Testis (tissue), 2 donors: ENCODE results near the gene DAB1.

Experiments used
- POLR2A ChIP-seq: fragments of 450-650 bp; IDR thresholded peaks from one replicate; pipeline ENCODE4 v1.6.1; 2017; ENCODE audit warnings: antibody characterized with exemption, mild to moderate bottlenecking, moderate library complexity
- TF ChIP-seq, protein P1 (sequence below), 3 experiments: fragments of 450-650 bp in 2 of 3; fragments of 200-600 bp in 1 of 3; sonication (generic) in 1 of 3; IDR thresholded peaks; one replicate each; pipeline ENCODE4 v1.5.1; 2016 to 2019; ENCODE audit warnings: antibody characterized with exemption in 3 of 3, mild to moderate bottlenecking in 2 of 3, moderate library complexity in 1 of 3

DNA sequence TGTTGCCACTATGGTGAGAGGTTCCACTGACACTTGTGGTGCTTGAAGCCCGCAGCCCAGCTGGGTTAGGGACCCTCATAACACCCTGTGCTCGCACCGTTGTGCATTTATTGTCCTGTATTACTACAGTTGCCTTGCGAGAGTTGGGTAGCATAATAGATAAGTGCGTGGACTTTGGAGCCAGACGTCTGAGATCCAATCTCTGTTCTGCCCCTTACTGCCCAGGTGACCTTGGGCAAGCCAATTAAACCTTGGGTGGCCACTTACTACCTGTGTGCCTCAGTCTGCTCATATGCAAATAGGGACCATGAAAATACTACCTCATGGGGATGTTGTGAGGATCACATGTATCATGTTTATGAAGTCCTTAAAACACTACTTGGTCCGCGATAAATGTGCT is 471.4 kb downstream of the DAB1 start:
- TF ChIP-seq, protein P1, sequence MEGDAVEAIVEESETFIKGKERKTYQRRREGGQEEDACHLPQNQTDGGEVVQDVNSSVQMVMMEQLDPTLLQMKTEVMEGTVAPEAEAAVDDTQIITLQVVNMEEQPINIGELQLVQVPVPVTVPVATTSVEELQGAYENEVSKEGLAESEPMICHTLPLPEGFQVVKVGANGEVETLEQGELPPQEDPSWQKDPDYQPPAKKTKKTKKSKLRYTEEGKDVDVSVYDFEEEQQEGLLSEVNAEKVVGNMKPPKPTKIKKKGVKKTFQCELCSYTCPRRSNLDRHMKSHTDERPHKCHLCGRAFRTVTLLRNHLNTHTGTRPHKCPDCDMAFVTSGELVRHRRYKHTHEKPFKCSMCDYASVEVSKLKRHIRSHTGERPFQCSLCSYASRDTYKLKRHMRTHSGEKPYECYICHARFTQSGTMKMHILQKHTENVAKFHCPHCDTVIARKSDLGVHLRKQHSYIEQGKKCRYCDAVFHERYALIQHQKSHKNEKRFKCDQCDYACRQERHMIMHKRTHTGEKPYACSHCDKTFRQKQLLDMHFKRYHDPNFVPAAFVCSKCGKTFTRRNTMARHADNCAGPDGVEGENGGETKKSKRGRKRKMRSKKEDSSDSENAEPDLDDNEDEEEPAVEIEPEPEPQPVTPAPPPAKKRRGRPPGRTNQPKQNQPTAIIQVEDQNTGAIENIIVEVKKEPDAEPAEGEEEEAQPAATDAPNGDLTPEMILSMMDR (IDR thresholded peaks at IDR 0.05): no peak
- no peak for TF ChIP-seq POLR2A
